ENCODE data around the gene GPC6. TPM values are rescaled to one million over a fixed set of nuclear protein-coding genes. Genes with fewer than 3 reads are reported as not detected.

The GPC6 gene
- total and polyA plus RNA-seq, 9 of the 15 experiments (the other 6 are each of a cell fraction or from before 2014, with no cell fraction given), result under 0.01 to 0.20 (median 0.01) TPM; not detected in 4

GRCh38 chr13:93786846-93787489 lies 560.4 kb downstream of the GPC6 start (continued):
- TF ChIP-seq THAP12 (CRISPR knock-in tag; IDR thresholded peaks at IDR 0.05), result no peak

- Histone ChIP-seq H3K9me3 (replicated peaks; ENCODE audit: control insufficient read depth, insufficient read depth, low read depth, low read length) (no peaks in the 10 kb centered on the region; the same call in 1 of the 2 replicates), H3K4me2 (ENCODE audit: insufficient read depth, low read length) (no peak overlapping the region), H3K9me1 (ENCODE audit: control insufficient read depth, insufficient read depth, low read length) (no peaks in the 10 kb centered on the region), H3K36me3 (ENCODE audit: control insufficient read depth, insufficient read depth, low read length) (no peaks in the 10 kb centered on the region), H3K79me2 (ENCODE audit: control insufficient read depth, insufficient read depth, low read length) (no peaks in the 10 kb centered on the region), H3K4me1 (replicated peaks in 1 of 2; ENCODE audit: control insufficient read depth in 2 of 2, insufficient read depth in 2 of 2, low read length in 2 of 2) (no peaks in the 10 kb centered on the region), H3K27me3 (ENCODE audit: control insufficient read depth in 2 of 2, insufficient read depth in 2 of 2, low read length in 2 of 2) (no peaks in the 10 kb centered on the region), H2AFZ (ENCODE audit: low read depth, low read length) (no peak overlapping the region), H3K9ac (ENCODE audit: insufficient read depth in 1 of 2, low read depth in 2 of 2, low read length in 2 of 2) (no peak overlapping the region), H3K27ac (ENCODE audit: extremely low read depth, low read depth, low read length) (no peak overlapping the region), H3K4me3 (no peak overlapping the region), H4K20me1 (replicated peaks; ENCODE audit: control insufficient read depth, insufficient read depth, low read length) (no peaks in the 10 kb centered on the region)
- no peak for FAIRE-seq
- DNase-seq (ENCODE audit: extremely low read depth in 1 of 4, low spot score in 3 of 4), result no peak
- WGBS (ENCODE audit: insufficient coverage, low coverage, missing lambda C conversion rate), result 0% methylated on average over 2 of the region's 2 CpGs
- in situ Hi-C loops (cut with MboI) (no loop called here), intact Hi-C loops (cut with micrococcal nuclease) (no loop called here)
- CTCF ChIA-PET (ENCODE audit: low intra/inter-chr PET ratio), result no interaction called here
- no peak for ATAC-seq
- no TSS peak for BruUV-seq (replicated peaks)
- POLR2A ChIA-PET, result no interaction called here
- no peak for TF ChIP-seq HMG20B (CRISPR knock-in tag; IDR thresholded peaks at IDR 0.05)
- TF ChIP-seq HDAC8 (tag; IDR thresholded peaks at IDR 0.05), result no peak
- TF ChIP-seq PHF20 (IDR thresholded peaks at IDR 0.05; ENCODE audit: partially characterized antibody), result no peak
- TF ChIP-seq XRCC5 (IDR thresholded peaks at IDR 0.05; ENCODE audit: low read depth, low read length), result no peak
- TF ChIP-seq IFI16 (CRISPR knock-in tag; IDR thresholded peaks at IDR 0.05), result no peak
- TF ChIP-seq ZNF436 (CRISPR knock-in tag; IDR thresholded peaks at IDR 0.05), result no peak
- no peak for TF ChIP-seq SRSF7 (optimal IDR thresholded peaks at IDR 0.05; ENCODE audit: low read depth, low read length)
- TF ChIP-seq TARDBP (IDR thresholded peaks at IDR 0.05), result no peak
- TF ChIP-seq SNIP1 (IDR thresholded peaks at IDR 0.05; ENCODE audit: low read depth), result no peak
- TF ChIP-seq RFX5 (IDR thresholded peaks at IDR 0.05; ENCODE audit: low read depth, low read length), result no peak
- no peak for TF ChIP-seq ZNF444 (CRISPR knock-in tag; IDR thresholded peaks at IDR 0.05)
- no peak for TF ChIP-seq ZBTB49 (CRISPR knock-in tag; IDR thresholded peaks at IDR 0.05; ENCODE audit: borderline replicate concordance)
- no peak for TF ChIP-seq GTF3C2 (IDR thresholded peaks at IDR 0.05; ENCODE audit: borderline replicate concordance, extremely low read depth, insufficient read length)
- no peak for TF ChIP-seq ZEB2 (IDR thresholded peaks at IDR 0.05)
Observed at GRCh38 chr13:93788456-93788855, 561.8 kb downstream of the GPC6 start.
